ENCODE data around the gene TRMT2A. TPM values are rescaled to one million over a fixed set of nuclear protein-coding genes. Genes with fewer than 3 reads are reported as not detected.

TRMT2A gene
- total RNA-seq, 4 donors from 2014 or later: 33.0 to 62.9 (median 46.7) TPM

- TF ChIP-seq CTCF (IDR thresholded peaks at IDR 0.05; ENCODE audit: low read depth): no peak
Observed at GRCh38 chr22:20137113-20137512, 20.1 kb upstream of the TRMT2A start.

GRCh38 chr22:20136603-20136873, 19.5 kb upstream of the TRMT2A start:
- no peak for TF ChIP-seq CTCF (IDR thresholded peaks at IDR 0.05; ENCODE audit: low read depth)

DNA sequence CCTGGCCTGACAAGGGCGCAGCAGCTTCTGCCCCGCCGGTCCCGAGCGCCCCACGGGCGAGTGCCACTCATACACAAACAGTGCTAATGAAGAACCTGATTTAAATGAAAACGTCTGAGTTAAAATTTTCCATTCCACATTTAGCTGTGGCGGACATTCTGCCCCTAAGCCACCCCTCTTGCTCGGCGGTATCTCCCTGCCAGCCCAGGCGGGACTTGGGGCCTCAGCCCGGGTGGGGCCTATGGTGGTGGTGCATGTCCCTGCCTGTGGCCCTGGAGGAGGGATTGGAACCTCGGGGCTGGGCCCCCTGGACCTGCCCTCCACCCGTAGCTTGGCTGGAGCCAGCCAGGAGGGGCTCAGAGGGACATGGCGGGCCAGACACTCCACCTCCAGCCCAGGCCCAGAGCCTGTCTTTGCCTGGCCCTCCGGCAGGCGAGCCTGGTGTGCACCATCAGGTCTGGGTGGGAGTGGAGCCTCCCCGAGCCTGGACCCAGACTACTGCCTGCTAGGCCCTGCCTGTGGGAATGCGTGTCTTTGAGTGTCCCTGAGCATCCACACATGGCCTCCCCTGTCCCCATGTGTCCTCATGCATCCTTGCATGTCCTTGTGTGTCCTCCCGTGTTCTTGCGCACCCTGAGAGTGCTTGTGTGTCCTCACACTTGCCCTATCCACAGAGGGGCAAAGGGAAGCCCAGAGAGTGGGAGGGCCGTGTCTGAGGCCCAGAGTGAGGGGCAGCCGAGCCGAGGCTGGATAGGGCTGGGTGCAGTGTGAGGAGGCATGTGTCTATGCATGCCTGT, 19.0 kb upstream of the TRMT2A start:
- no peak for TF ChIP-seq CTCF (IDR thresholded peaks at IDR 0.05; ENCODE audit: low read depth)

DNA sequence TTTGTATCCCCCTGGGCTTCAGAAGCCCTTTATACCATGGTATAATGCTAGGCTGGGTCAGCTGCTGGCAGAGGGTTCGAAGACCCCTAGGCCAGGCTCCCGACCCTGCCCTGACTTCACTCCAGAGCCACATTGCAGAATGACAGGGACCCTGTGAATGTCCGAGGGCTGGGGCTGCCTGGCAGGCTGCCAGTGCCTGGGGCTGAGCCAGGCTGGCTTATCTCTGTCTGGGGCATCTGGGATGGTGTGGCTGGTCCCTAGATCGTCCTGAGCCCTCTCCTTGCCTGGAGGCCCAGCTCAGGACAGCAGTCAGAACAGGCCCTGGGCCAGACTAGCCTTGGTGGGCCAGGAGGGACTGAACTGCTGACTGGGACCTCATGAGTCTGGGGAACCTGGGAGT, 18.2 kb upstream of the TRMT2A start:
- TF ChIP-seq CTCF (IDR thresholded peaks at IDR 0.05; ENCODE audit: low read depth): no peak

- no peak for TF ChIP-seq CTCF (IDR thresholded peaks at IDR 0.05; ENCODE audit: low read depth)
Observed at GRCh38 chr22:20133930-20134549, 17.0 kb upstream of the TRMT2A start.

GRCh38 chr22:20132686-20133246, 15.7 kb upstream of the TRMT2A start:
- no peak for TF ChIP-seq CTCF (IDR thresholded peaks at IDR 0.05; ENCODE audit: low read depth)

GRCh38 chr22:20131859-20132685, 15.0 kb upstream of the TRMT2A start:
- TF ChIP-seq CTCF (IDR thresholded peaks at IDR 0.05; ENCODE audit: low read depth): no peak
